IPS-18a (cell line): Measurements from ENCODE around the gene SERPINA3.

Experiments
- H3K27ac ChIP-seq: one replicate; pipeline ENCODE4 v1.5.1; 2013; ENCODE audit warnings: low read length
- H3K27me3 ChIP-seq: one replicate; pipeline ENCODE4 v1.6.1; 2013; ENCODE audit warnings: mild to moderate bottlenecking, low read length; ENCODE audit not compliant: control insufficient read depth, insufficient read depth
- H3K36me3 ChIP-seq: one replicate; pipeline ENCODE4 v1.6.1; 2013; ENCODE audit warnings: low read depth, low read length; ENCODE audit not compliant: control insufficient read depth
- H3K4me1 ChIP-seq: one replicate; pipeline ENCODE4 v1.6.1; 2013; ENCODE audit warnings: low read depth, low read length; ENCODE audit not compliant: control insufficient read depth
- H3K4me3 ChIP-seq: one replicate; pipeline ENCODE4 v1.5.1; 2013; ENCODE audit warnings: low read length
- H3K9ac ChIP-seq: one replicate; pipeline ENCODE4 v1.6.1; 2013; ENCODE audit warnings: mild to moderate bottlenecking, low read length, moderate library complexity
- H3K9me3 ChIP-seq: one replicate; pipeline ENCODE4 v1.6.1; 2013; ENCODE audit warnings: low read depth, low read length; ENCODE audit not compliant: control insufficient read depth

The SERPINA3 gene

DNA sequence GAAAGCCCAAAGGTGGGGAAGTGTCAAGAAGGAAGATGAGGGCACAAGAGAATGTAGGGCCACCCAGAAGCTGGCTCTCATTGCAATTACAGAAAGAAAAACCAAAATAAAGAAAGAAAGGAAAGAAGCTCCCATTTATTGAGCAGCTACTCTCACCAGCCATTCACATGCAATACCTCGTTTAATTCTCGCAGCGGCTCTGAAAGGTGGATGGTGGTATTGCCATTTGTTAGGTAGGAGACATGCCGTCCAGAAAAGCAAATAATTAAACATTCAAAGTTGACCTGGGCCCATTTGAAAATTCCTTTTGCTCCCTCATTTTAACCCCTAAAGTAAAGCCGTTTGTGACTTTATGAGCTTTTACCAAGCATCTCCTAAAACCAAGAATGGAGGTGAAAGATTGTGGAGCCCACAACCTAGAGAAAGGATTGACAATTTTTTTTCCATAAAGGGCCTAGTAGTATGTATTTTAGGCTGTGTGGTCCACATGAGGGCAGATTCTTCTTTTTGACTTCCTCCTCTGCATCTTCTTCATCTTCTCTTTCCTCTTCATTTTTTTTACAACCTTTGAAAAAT lies 5.3 kb downstream of the SERPINA3 start:
- Histone ChIP-seq H3K9ac (no peak overlapping the region), H3K36me3 (no peaks in the 10 kb centered on the region)

DNA sequence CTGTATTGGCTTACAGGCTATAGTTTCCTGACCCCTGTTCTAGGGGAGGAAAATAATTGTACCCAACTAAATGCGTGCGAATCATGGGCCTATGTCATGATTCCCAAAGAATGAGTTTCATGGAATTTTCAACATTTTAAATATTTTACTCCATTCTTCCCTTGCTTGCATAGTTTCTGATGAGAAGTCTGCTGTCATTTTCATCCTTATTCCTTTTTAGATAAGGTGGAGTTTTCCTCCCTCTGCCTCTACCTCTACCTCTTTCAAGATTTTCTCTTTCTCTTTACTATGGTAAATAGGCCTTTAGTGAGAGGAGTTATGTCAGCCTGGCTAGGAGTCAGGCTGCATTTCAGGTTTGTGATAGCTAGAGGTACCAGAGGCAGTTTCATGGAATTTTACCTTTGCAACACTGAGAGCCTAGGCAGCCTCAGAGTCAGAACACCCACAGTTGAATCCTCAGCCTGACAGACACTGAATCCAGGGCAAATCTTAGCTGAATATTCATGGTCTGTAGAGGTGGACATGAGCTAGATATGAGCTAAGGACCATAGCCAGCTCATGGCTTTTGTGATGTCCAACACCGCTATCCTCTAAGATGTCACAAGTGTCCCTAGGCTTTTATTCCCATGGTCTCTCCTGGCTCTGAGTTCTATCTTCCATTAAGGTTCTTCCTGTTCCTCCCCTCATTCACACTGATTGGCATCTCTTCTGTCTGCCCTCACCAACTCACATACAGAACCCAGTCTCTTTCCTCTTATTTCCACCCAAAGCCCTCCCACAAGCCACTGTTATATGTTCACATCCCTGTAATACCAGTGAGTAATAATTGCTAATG lies 6.0 kb downstream of the SERPINA3 start:
- no peak overlapping the region for H3K9ac ChIP-seq
- H3K27ac ChIP-seq: no peak overlapping the region
- H3K36me3 ChIP-seq: no peaks in the 10 kb centered on the region
- no peaks in the 10 kb centered on the region for H3K4me1 ChIP-seq
- H3K9me3 ChIP-seq: peaks cover 2% of the 10 kb centered on the region
- no peak overlapping the region for H3K4me3 ChIP-seq
- no peaks in the 10 kb centered on the region for H3K27me3 ChIP-seq

More for the DNA sequence above, 5.3 kb downstream of the SERPINA3 start:
- Histone ChIP-seq H3K27ac (no peak overlapping the region), H3K4me3 (no peak overlapping the region), H3K9me3 (peaks cover 2% of the 10 kb centered on the region), H3K27me3 (no peaks in the 10 kb centered on the region), H3K4me1 (no peaks in the 10 kb centered on the region)

DNA sequence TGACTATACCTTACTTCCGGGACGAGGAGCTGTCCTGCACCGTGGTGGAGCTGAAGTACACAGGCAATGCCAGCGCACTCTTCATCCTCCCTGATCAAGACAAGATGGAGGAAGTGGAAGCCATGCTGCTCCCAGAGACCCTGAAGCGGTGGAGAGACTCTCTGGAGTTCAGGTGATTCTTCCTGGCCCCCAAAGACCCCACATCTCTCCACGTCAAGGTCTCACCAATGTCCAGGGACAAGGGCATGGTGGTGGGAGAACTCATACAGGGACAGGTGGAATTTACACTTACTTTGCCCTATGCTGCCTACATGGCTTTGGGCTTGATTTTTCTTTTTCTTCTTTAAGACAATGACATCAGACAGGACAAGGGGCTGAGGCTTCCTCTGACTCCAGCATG lies 7.1 kb downstream of the SERPINA3 start:
- H3K4me3 ChIP-seq: no peak overlapping the region
- no peaks in the 10 kb centered on the region for H3K36me3 ChIP-seq
- H3K4me1 ChIP-seq: no peaks in the 10 kb centered on the region
- H3K9me3 ChIP-seq: peaks cover 2% of the 10 kb centered on the region
- no peak overlapping the region for H3K27ac ChIP-seq
- H3K9ac ChIP-seq: no peak overlapping the region
- no peaks in the 10 kb centered on the region for H3K27me3 ChIP-seq

DNA sequence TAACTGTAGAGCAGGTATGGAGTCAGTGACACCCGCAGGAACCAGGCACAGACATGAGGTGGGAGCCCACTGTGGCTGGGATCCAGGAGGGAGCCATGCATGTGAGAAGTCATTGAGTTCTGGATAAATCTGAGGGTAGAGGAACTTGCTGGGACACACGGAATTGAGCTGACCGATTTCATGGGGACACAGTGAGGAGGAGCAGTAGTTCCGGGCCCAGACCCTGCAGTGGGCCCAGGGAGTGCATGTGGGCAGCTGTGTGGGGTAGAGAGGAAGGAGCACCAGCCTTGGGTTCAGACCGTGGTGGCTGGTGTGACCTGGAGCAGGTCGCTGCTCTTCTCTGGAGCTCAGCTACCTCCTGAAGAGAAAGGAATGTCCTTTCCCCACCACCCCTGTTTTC lies 8.4 kb downstream of the SERPINA3 start:
- no peaks in the 10 kb centered on the region for H3K27me3 ChIP-seq
- peaks cover 2% of the 10 kb centered on the region for H3K9me3 ChIP-seq
- no peak overlapping the region for H3K9ac ChIP-seq
- H3K4me3 ChIP-seq: no peak overlapping the region
- H3K4me1 ChIP-seq: no peaks in the 10 kb centered on the region
- no peak overlapping the region for H3K27ac ChIP-seq
- no peaks in the 10 kb centered on the region for H3K36me3 ChIP-seq

DNA sequence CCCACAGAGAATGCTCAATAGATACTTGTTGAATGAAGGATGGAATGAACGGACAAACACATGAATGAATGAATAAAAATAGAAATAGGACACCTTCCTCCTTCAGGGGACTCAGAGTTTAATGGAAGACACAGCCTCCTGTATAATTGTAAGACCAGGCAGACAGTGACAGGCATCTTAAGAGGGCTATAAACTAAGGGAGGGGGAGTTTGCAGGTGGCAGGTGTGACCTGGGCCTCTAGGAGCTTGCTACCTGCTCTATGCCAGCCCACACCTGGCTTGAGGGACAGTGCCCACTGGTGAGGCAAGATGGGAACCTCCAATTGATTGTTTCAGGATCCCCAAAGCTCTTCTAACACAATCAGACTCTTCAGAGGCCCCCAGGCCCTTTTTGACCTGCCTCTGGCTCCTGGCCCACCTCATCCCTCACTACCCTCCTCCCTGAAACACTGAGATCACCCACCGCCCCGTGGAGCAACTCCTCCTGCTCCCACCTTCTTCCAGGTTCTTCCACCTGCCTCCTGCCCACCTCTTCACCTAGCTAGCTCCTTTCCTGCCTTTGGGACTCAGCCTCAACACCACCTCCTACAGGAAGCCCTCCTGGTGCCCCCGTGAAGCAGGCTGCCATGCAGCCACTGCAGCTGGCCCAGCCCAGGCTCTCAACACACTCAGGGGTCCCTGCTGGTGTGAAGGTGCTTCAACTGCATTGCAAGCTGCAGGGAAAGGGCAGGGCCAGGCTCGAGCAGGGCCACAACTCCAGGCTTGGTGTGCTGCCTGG lies 9.4 kb downstream of the SERPINA3 start:
- no peak overlapping the region for H3K4me3 ChIP-seq
- peaks cover 2% of the 10 kb centered on the region for H3K9me3 ChIP-seq
- H3K36me3 ChIP-seq: no peaks in the 10 kb centered on the region
- H3K9ac ChIP-seq: no peak overlapping the region
- H3K27ac ChIP-seq: no peak overlapping the region
- no peaks in the 10 kb centered on the region for H3K4me1 ChIP-seq
- no peaks in the 10 kb centered on the region for H3K27me3 ChIP-seq

DNA sequence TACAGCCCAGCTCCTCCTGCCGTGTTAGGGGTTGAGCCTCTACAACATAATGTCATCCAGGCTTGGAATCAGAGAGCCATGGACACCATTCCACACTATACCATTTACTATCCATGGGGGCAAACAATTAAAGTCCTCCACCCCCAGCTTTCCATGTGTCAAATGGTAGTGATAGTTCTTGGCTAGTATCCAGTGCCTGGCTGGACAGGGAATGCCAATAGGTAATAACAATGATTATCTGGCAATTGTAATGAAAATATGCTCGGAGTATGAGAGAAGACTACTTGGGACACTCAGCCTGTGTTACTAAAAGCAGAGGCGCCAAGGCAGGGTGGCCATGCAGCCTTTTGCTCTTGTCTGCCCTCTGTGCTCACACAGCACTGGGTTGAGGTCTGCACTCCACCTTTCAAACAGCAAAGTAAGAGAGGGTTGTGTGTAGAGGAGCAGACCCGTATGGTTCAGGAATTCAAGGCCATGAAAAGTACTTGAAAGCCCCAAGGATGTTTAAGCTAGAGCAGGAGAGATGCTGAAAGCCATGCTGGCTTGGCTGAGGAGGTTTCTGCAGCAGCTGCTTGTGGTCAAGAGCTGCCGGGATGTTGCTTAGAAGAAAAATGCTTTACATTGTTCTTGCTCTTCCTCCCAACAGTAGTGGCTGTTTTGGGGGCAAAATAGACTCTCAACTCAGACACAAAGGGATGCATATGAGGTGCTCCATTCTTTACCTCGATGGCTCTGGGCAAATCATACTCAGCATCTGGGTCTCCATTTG lies 10.6 kb downstream of the SERPINA3 start:
- Histone ChIP-seq H3K27ac (no peak overlapping the region), H3K4me3 (no peak overlapping the region), H3K9me3 (peaks cover under 1% of the 10 kb centered on the region), H3K4me1 (no peaks in the 10 kb centered on the region), H3K27me3 (no peaks in the 10 kb centered on the region), H3K9ac (no peak overlapping the region), H3K36me3 (no peaks in the 10 kb centered on the region)

DNA sequence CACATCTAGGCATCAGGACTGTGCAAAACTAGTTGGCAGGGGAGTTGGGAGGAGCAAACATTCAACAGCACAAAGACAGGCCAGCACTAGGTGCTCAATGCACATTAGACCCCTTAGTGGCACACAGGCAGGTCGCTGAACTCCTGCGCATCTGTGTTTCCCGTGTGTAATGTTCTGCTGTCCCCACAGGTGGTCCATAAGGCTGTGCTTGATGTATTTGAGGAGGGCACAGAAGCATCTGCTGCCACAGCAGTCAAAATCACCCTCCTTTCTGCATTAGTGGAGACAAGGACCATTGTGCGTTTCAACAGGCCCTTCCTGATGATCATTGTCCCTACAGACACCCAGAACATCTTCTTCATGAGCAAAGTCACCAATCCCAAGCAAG lies 11.2 kb downstream of the SERPINA3 start:
- H3K9me3 ChIP-seq: no peaks in the 10 kb centered on the region
- H3K27me3 ChIP-seq: no peaks in the 10 kb centered on the region
- H3K27ac ChIP-seq: no peak overlapping the region
- H3K36me3 ChIP-seq: no peaks in the 10 kb centered on the region
- no peaks in the 10 kb centered on the region for H3K4me1 ChIP-seq
- no peak overlapping the region for H3K4me3 ChIP-seq
- H3K9ac ChIP-seq: no peak overlapping the region

DNA sequence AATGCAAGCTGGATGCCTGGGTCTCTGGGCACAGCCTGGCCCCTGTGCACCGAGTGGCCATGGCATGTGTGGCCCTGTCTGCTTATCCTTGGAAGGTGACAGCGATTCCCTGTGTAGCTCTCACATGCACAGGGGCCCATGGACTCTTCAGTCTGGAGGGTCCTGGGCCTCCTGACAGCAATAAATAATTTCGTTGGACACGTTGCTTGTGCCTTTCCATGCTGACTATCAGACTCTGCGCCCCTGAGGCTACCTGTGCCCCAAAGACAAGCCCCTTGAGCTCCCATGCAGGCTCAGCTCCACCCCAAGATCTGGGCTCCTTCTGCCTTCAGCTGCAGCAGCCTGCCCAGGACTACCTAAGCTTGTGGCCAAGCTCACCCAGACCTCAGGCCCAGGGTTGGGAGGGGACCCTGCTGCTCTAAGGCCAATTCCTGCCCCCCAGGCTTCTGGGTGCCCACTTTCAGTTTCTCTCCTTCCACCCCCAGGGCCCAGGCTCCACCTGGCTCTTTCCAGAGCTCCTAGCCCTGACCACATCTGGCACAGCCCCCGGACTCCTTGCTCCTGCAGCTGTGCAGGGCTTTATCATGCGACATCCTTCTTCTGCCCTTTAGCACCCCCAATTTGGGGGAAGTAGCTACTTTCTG lies 11.8 kb downstream of the SERPINA3 start:
- H3K9ac ChIP-seq: no peak overlapping the region
- no peaks in the 10 kb centered on the region for H3K27me3 ChIP-seq
- no peaks in the 10 kb centered on the region for H3K36me3 ChIP-seq
- no peaks in the 10 kb centered on the region for H3K4me1 ChIP-seq
- no peak overlapping the region for H3K27ac ChIP-seq
- no peaks in the 10 kb centered on the region for H3K9me3 ChIP-seq
- H3K4me3 ChIP-seq: no peak overlapping the region

DNA sequence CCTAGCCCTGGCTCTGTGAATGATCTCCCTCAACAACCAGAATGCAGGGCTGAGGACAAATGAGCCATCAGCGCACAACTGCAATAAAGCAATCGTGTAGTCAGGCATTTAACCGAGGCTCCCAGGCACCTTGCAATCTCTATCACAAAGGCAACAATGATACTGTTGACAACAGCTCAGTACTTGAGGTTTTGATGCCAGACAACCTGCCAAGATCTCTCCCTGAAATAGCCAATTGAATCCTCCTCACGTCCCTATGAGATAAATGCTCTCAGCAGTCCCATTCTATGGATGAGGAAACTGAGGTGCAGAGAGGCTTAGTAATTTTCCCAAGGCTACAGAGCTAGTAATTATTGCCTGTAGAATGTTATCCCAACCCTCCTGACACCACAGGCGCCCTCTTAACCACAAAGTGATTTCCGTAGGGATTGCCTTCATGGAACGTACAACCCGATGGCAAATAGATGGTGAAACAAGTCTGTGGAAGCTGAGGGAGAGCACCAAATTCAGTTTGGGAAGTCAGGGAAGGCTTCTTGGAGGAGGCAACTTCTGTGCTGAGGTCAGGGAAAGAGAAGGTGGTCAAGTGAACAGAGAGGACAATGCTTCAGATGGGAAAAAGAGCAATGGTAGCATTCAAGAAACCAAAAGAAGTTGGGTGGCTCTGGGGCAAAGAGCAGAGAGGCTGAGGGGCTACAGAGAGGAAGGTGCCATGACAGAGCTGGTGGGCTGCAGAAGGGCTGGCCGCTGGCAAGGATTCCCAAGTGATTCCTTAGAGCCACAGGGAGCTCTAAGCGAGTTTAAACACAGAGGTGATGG lies 12.6 kb downstream of the SERPINA3 start:
- Histone ChIP-seq H3K36me3 (no peaks in the 10 kb centered on the region), H3K9ac (no peak overlapping the region), H3K9me3 (no peaks in the 10 kb centered on the region)

DNA sequence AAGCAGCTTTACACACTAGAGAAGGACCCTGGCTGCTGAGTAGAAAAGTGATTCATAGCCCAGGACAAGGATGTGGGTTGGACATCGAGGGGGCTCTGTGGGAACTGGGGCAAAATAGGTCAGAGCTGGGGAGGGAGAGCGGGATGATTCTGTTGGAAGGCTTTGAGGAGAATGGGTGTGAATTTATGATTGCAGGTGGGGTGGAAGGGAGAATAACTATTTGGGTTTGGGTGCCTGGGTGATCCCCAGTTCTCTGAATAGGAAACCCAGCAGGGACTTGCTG lies 13.1 kb downstream of the SERPINA3 start:
- H3K4me1 ChIP-seq: no peaks in the 10 kb centered on the region
- H3K9me3 ChIP-seq: no peaks in the 10 kb centered on the region
- no peak overlapping the region for H3K4me3 ChIP-seq
- no peaks in the 10 kb centered on the region for H3K36me3 ChIP-seq
- no peak overlapping the region for H3K27ac ChIP-seq
- H3K27me3 ChIP-seq: no peaks in the 10 kb centered on the region
- H3K9ac ChIP-seq: no peak overlapping the region

More for the DNA sequence above, 12.6 kb downstream of the SERPINA3 start:
- H3K4me3 ChIP-seq: no peak overlapping the region
- H3K27ac ChIP-seq: no peak overlapping the region
- no peaks in the 10 kb centered on the region for H3K27me3 ChIP-seq
- H3K4me1 ChIP-seq: no peaks in the 10 kb centered on the region
